Activated T-cell treated with anti-CD3 and anti-CD28 coated beads for 24 hours (primary cell): Measurements from ENCODE around the gene RRP1.

ENCODE experiments used
- DNase-seq: peaks from one replicate; pipeline ENCODE4 v3.0.0-alpha.2; 2020; ENCODE audit warnings: low read depth

RRP1 gene

DNA sequence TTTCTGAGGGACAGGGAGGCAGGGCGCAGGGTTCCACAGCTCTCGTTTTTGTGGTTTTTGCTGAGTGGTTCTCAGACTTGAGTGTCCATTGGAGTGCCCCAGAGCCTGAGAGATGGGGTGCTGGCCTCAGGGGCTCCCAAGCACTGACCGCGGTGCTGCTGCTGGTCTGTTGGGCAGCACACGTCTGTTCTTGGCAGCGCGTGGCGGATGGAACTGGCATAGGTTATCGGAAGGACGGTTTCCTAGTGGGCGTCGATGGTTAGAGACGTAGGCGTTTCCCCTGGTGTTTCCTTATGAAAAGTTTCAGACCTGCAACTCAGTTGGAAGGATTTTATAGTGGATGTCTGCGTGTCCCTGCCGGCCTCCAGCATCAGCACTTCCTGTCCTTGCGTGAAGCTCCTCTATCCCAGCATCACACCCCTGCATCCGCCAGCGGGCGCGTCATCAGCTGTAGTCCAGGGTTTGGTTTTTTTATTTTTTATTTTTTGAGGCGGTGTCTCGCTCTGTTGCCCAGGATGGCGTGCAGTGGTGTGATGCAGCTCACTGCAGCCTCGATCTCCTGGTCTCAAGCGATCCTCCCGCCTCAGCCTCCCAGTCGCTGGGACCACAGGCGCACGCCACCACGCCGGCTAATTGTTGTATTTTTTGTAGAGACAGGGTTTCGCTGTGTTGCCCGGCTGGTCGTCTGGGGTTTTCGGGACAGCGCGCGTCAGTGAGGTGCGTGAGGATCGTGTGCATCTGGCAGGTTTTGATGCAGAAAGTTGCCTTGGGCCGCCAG, 11.8 kb downstream of the RRP1 start:
- no peak for DNase-seq

DNA sequence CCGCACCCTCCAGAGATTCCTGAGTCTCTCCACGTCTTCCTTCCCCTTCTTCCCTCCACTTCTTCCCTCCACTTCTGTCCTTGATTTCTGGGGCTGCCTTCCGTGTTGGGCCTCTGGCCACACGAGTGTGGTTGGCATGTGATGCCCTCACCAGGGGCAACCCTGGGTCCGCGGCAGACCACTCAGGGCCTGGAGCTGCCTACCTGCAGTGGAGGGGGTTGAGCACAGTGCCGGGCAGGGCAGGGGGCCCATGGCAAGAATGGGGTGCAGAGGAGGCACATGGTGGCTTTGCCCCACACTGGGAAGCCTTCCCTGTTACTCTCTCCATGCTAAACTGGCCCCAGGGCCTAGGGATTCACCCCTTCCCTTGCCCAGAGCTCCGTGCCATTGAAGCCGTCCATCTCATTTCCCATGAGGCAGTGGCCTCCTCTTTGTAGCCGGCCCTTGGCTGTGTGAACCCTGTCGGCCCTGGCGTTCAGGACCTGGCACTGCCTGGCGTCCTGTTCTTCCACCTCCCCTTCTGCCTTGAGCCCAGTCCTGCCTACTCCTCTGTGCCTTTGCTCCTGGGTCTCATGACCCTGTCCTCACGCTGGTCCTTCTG, 13.4 kb downstream of the RRP1 start:
- no peak for DNase-seq

GRCh38 chr21:43803558-43804300, 14.4 kb downstream of the RRP1 start:
- no peak for DNase-seq

DNA sequence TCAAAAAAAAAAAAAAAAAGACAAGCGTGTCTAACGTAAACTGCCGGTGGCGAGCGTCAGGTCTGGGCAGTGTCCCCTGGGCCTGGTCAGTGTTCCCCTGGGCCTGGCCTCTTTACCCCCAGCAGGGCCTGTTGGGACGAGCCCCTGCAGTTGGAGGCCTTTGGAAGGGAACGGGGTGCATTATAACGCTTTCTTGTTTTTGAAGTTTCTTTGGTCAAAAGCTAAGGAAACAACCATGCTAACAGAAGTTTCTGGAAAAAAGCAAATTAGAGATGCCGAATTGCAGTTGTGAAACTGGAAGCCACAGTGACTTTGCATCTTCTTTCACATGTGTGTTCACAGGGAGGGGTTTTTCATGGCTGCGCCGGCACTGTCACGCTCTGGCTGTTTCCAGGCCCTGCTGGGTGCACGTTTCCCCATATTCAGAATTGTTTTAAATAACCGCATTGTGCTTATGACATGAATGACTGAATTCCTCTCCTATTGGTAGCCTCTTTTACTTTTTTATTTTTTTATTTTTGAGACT, 16.0 kb downstream of the RRP1 start:
- no peak for DNase-seq

GRCh38 chr21:43806017-43806710, 16.8 kb downstream of the RRP1 start:
- DNase-seq = no peak

DNA sequence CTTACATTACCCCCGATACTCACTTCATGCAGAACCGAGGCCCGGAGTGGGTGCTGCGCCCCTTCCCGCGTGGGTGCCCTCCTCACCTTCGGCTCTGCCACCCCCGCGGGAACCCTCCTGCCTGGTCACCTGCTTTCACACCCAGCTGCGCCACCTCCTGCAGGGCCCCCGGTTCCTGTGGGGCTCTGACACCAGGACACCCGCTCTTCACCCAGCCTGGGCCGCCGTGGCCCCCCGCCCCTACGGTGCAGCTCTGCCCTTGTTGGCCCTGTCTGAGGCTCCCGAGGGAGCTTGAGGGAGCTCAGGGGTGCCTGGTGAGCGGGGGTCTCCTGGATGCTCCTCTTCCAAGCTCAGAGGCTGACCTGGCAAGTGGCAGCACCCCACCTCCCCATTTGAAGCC, 19.0 kb downstream of the RRP1 start:
- DNase-seq = no peak

DNA sequence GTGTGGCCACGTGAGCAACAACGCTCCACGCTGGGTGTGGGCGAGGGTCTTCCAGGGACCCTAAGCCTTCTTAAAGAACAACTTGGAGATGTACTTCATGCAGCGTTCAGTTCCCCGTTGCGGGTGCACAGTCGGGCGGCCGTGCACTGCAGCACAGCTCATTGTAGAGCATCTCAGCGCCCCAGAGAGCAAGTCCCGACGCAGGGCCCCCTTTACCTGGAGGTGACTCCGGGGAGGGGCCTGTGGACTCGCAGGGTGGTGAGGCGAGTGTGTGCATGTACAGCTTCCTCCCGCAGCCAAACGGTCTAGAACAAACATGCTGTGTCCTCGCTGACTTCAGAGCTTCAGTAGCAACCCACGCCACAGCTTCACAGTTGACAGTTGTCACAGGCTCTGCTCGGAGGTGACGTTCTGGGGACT, 19.5 kb downstream of the RRP1 start:
- no peak for DNase-seq

GRCh38 chr21:43809346-43809799, 20.0 kb downstream of the RRP1 start:
- no peak for DNase-seq

- no peak for DNase-seq
Measured at GRCh38 chr21:43809853-43810504, 20.6 kb downstream of the RRP1 start.

GRCh38 chr21:43810505-43811261, 21.3 kb downstream of the RRP1 start:
- peak; percentile 85 for DNase-seq

GRCh38 chr21:43811262-43812105, 22.1 kb downstream of the RRP1 start:
- DNase-seq = no peak

GRCh38 chr21:43812139-43812821, 22.9 kb downstream of the RRP1 start:
- DNase-seq = no peak

GRCh38 chr21:43812957-43813655, 23.7 kb downstream of the RRP1 start:
- DNase-seq = no peak

DNA sequence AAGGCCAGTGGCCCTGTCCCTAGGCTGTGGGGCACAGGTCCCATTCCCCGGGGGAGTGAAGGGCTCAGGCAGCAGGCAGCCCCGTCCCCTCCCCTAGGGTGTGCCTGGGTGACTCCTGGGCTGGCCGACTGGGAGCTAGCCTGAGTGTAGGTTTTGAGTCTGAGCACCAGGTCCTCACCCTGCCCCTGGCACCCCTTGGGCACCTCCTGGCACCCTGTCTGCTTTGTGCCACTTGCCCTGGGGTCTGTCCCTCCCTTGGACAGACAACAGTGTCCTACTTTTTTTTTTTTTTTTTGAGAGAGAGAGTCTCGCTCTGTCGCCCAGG, 24.2 kb downstream of the RRP1 start:
- DNase-seq = no peak

DNA sequence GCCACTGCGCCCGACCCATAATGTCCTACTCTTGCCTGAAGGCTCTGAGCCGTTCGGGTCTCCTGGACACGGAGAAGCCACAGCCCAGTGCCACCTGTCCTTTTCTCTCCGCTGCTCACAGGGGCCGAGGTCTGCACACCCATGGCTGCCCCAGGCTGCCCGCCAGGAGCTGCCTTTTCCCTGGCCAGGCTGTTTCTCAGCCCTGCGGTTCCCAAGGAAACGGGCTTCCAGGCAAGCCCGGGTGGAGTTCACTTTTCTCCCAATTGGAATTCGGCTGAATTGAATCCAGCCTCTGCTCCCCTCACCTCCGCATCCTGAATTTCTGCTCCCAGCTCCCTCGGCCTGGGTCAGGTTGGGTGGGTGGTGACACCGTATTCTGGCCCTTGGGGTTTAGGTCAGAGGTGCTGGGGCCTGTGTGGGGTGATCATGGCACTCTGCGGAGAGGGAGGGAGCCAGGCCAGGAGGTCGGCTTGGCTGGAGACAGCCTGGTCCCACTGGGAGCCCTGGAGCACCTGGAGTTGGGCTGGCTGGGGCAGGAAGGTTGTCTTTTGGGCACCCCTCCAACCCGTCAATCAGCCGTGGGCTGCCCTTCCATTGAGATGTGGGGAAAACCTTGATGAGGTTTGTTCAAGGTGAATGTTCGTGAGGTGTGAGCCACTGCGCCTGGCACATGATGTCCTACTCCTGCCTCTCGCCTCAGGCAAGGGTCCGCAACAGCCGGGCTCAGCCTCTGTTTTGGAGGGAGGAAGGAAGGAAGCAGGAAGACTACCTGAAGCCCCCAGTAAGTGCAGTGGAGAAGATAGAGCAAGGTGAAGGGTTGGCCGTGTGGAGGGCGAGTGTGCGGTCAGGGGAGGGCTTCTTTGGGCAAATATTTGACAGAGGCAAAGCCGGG, 25.1 kb downstream of the RRP1 start:
- DNase-seq = no peak

GRCh38 chr21:43815107-43815613, 25.8 kb downstream of the RRP1 start:
- no peak for DNase-seq

GRCh38 chr21:43815991-43816390, 26.6 kb downstream of the RRP1 start:
- DNase-seq = no peak
